CD14-positive monocyte (primary cell): ENCODE data around the gene ABHD12. TPM values are rescaled to one million over a fixed set of nuclear protein-coding genes. Genes with fewer than 3 reads are reported as not detected.
A peak's percentile ranks its signal among the peaks of the same experiment; 100 is the strongest.

ENCODE experiments used
- DNase-seq, 3 donors: peaks; one replicate each; pipeline ENCODE4 v3.0.0-alpha.2; 2011 to 2022
- H2AFZ ChIP-seq: 2 replicates; pipeline ENCODE4 v1.6.0; 2012; ENCODE audit warnings: mild to moderate bottlenecking, low read depth, low read length, inconsistent platforms; ENCODE audit not compliant: insufficient read depth, poor library complexity, severe bottlenecking
- H3K27ac ChIP-seq, 2 donors: 1 replicate in 1 of 2; 2 replicates in 1 of 2; pipeline ENCODE4 v1.5.1; 2012 to 2013; ENCODE audit warnings: low read length in 2 of 2, control low read depth in 1 of 2, inconsistent platforms in 1 of 2, low read depth in 1 of 2, mild to moderate bottlenecking in 1 of 2
- H3K27me3 ChIP-seq, 2 donors: one replicate each; pipeline versions ENCODE4 v1.6.0 to v1.6.1; 2011 to 2013; ENCODE audit warnings: low read length in 2 of 2; ENCODE audit not compliant: control insufficient read depth in 2 of 2, insufficient read depth in 2 of 2
- H3K36me3 ChIP-seq, 2 donors: replicated peaks in 1 of 2; 1 replicate in 1 of 2; 2 replicates in 1 of 2; pipeline versions ENCODE4 v1.5.1 to v1.6.1; 2012 to 2013; ENCODE audit warnings: low read length in 2 of 2, control low read depth in 1 of 2, inconsistent platforms in 1 of 2, mild to moderate bottlenecking in 1 of 2; ENCODE audit not compliant: insufficient read depth in 2 of 2, control insufficient read depth in 1 of 2
- H3K4me1 ChIP-seq, 2 donors: 1 replicate in 1 of 2; 2 replicates in 1 of 2; pipeline versions ENCODE4 v1.5.1 to v1.6.1; 2012 to 2013; ENCODE audit warnings: low read length in 2 of 2, control low read depth in 1 of 2, inconsistent platforms in 1 of 2, mild to moderate bottlenecking in 1 of 2, moderate library complexity in 1 of 2; ENCODE audit not compliant: insufficient read depth in 2 of 2, control insufficient read depth in 1 of 2
- H3K4me2 ChIP-seq: replicated peaks from 2 replicates; pipeline ENCODE3; 2012; ENCODE audit warnings: low read length, moderate library complexity, mild to moderate bottlenecking; ENCODE audit not compliant: poor library complexity, severe bottlenecking; ENCODE audit errors: extremely low read depth
- H3K4me3 ChIP-seq, 3 experiments: fragments of 200-600 bp in 1 of 3; sonication (generic) in 1 of 3; replicated peaks in 1 of 3; 1 replicate in 2 of 3; 2 replicates in 1 of 3; pipeline ENCODE4 v1.5.1; 2011 to 2013; ENCODE audit warnings: low read length in 3 of 3, mild to moderate bottlenecking in 3 of 3, control low read depth in 2 of 3, low read depth in 2 of 3, inconsistent platforms in 1 of 3, moderate library complexity in 1 of 3
- H3K79me2 ChIP-seq: 2 replicates; pipeline ENCODE4 v1.6.0; 2012; ENCODE audit warnings: mild to moderate bottlenecking, control low read depth, inconsistent platforms, low read length, moderate library complexity; ENCODE audit not compliant: insufficient read depth
- H3K9ac ChIP-seq: 2 replicates; pipeline ENCODE4 v1.6.0; 2017; ENCODE audit warnings: low read length, mild to moderate bottlenecking; ENCODE audit not compliant: insufficient read depth, poor library complexity, severe bottlenecking
- H3K9me3 ChIP-seq, 2 donors: replicated peaks in 1 of 2; 1 replicate in 1 of 2; 2 replicates in 1 of 2; pipeline versions ENCODE4 v1.5.1 to v1.6.1; 2012 to 2013; ENCODE audit warnings: low read length in 2 of 2, control low read depth in 1 of 2; ENCODE audit not compliant: control insufficient read depth in 1 of 2, insufficient read depth in 1 of 2
- H4K20me1 ChIP-seq: 2 replicates; pipeline ENCODE4 v1.6.0; 2012; ENCODE audit warnings: mild to moderate bottlenecking, low read length, control low read depth, moderate library complexity; ENCODE audit not compliant: insufficient read depth
- H3K27ac Mint-ChIP-seq, 7 donors: one replicate each; pipeline ENCODE4 v1.8.0; 2020; ENCODE audit warnings: mild to moderate bottlenecking in 7 of 7, mixed read lengths in 7 of 7, moderate library complexity in 6 of 7, inconsistent platforms in 2 of 7
- H3K27me3 Mint-ChIP-seq, 3 donors: one replicate each; pipeline ENCODE4 v1.8.0; 2021 to 2022; ENCODE audit warnings: low read depth in 3 of 3, mild to moderate bottlenecking in 3 of 3, mixed read lengths in 3 of 3, moderate library complexity in 3 of 3, inconsistent platforms in 1 of 3
- H3K36me3 Mint-ChIP-seq, 2 donors: one replicate each; pipeline ENCODE4 v1.8.0; 2020; ENCODE audit warnings: mixed read lengths in 2 of 2, inconsistent platforms in 1 of 2, mild to moderate bottlenecking in 1 of 2
- H3K4me1 Mint-ChIP-seq: one replicate; pipeline ENCODE4 v1.8.0; 2020; ENCODE audit warnings: mild to moderate bottlenecking, mixed read lengths
- H3K4me3 Mint-ChIP-seq, 2 donors: one replicate each; pipeline ENCODE4 v1.8.0; 2020; ENCODE audit warnings: mild to moderate bottlenecking in 2 of 2, mixed read lengths in 2 of 2, moderate library complexity in 1 of 2
- H3K9me3 Mint-ChIP-seq, 7 donors: one replicate each; pipeline ENCODE4 v1.8.0; 2020 to 2022; ENCODE audit warnings: mixed read lengths in 7 of 7, mild to moderate bottlenecking in 6 of 7, moderate library complexity in 6 of 7, inconsistent platforms in 2 of 7
- WGBS: methylation state at CpG from one replicate; pipeline ENCODE4 v1.1.5; 2013; ENCODE audit warnings: missing lambda C conversion rate; ENCODE audit not compliant: insufficient coverage; 5-methylcytosine and 5-hydroxymethylcytosine counted together
- intact Hi-C, 2 donors: fragments of 100-400 bp; cut with micrococcal nuclease; formaldehyde crosslinking; loops; one replicate each; pipeline versions ENCODE4 v1.15.0 to v1.15.1; 2023
- polyA plus RNA-seq, 3 donors: library from polyadenylated mRNA; depleted of rRNA in 1 of 3; unstranded in 2 of 3; stranded (reverse) in 1 of 3; fragments of 300-500 nt in 2 of 3; fragments of >200 nt in 1 of 3; fragmentation: Illumina TruSeq in 2 of 3; gene quantifications; 1 replicate in 2 of 3; 2 replicates in 1 of 3; pipeline ENCODE4 v1.2.3, GENCODE V29; 2012 to 2021
- TF ChIP-seq, protein P1 (sequence below): fragments of 200-600 bp; IDR thresholded peaks from one replicate; pipeline ENCODE4 v1.8.0; 2022; ENCODE audit warnings: antibody characterized with exemption, mild to moderate bottlenecking

ABHD12 gene
- polyA plus RNA-seq, 3 donors: 20.3 to 34.5 (median 32.1) TPM

DNA sequence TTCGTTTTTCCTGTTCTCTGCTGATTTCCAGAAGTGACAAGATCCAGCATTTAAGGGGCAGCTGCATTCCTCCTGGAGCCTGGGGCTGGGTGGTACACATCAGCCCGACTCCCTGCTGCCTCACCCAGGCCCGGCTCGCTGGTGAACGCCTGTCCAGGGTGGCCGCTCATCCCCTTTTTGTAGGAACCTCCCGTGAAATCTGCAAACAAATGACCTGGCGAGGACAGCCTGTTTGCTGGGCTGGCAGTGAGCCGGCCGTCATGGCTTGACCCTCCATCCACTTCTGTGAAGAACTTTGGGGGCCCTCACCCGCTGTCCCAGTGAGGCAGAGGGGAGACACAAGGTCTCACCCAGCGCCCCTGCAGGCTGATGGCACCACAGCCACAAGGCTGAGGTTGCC is 103.7 kb downstream of the ABHD12 start:
- intact Hi-C loops: no loop called here
- DNase-seq: no peak

DNA sequence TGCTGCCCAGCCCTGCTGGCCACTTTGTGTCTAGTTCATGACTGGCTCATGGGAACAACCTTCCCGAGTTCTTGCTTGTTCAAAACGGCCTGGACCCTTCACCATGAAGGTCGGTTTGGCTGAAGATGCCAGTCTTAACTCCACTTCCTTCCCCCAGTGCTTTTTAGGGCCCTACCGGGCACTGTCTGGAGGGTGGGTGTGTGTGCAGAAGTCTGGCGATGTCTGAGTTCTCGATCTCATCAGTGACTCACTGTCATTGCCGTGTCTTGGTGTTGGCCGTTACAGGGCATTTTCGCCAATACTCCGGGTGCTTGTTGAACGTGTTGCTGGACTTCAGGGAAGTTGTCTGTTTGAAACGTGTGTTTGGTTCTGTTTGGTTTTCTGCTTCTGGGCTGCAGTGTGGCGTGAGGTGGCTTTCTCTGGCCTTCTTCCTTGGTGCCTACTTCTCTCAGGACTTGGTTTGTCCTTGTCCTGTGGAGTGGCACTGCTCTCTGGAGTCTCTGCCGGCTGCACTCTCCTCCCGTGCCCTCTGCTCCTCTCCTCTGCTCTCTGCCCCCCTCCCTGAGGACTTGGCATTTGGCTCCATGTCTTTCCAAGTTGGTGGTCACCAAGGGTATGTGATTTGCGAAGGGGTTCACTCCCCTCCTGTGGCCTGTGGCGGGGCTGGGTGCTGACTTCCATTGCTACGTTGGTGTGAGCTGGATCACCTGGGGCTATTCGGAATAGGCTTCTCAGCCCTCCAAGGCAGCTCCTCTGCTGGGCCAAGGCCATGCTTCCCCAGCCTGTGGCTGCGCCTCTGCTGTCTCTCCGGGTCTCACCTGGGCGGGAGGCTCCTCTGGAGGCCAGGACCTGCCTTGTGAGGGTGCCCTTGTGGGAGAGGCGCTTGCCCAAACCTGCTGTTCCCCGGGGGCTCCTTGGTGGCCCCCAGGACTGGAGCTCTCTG is 104.5 kb downstream of the ABHD12 start:
- no peak for DNase-seq
- Histone ChIP-seq H3K36me3 (peaks cover 95 to 100% of the 10 kb centered on the region in 2 donors), H3K4me2 (no peak overlapping the region), H3K9ac (no peak overlapping the region), H2AFZ (no peak overlapping the region), H3K79me2 (no peaks in the 10 kb centered on the region), H3K4me1 (no peaks in the 10 kb centered on the region), H3K4me3 (no peak overlapping the region), H3K27ac (no peak overlapping the region), H4K20me1 (no peaks in the 10 kb centered on the region), H3K9me3 (no peaks in the 10 kb centered on the region), H3K27me3 (no peaks in the 10 kb centered on the region)
- WGBS: 97% methylated on average over 21 of the region's 24 CpGs
- intact Hi-C loops: no loop called here
- H3K4me1 Mint-ChIP-seq: no peaks in the 10 kb centered on the region
- H3K4me3 Mint-ChIP-seq: no peak overlapping the region
- TF ChIP-seq, protein P1, sequence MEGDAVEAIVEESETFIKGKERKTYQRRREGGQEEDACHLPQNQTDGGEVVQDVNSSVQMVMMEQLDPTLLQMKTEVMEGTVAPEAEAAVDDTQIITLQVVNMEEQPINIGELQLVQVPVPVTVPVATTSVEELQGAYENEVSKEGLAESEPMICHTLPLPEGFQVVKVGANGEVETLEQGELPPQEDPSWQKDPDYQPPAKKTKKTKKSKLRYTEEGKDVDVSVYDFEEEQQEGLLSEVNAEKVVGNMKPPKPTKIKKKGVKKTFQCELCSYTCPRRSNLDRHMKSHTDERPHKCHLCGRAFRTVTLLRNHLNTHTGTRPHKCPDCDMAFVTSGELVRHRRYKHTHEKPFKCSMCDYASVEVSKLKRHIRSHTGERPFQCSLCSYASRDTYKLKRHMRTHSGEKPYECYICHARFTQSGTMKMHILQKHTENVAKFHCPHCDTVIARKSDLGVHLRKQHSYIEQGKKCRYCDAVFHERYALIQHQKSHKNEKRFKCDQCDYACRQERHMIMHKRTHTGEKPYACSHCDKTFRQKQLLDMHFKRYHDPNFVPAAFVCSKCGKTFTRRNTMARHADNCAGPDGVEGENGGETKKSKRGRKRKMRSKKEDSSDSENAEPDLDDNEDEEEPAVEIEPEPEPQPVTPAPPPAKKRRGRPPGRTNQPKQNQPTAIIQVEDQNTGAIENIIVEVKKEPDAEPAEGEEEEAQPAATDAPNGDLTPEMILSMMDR: no peak
- peak overlapping the region in 3 of 7 donors; percentile 6 to 63 (median 23) for H3K27ac Mint-ChIP-seq
- peaks cover 79 to 93% of the 10 kb centered on the region in 2 donors for H3K36me3 Mint-ChIP-seq
- H3K27me3 Mint-ChIP-seq: no peaks in the 10 kb centered on the region
- H3K9me3 Mint-ChIP-seq: peaks cover 0 to 2% (median 0%) of the 10 kb centered on the region in 7 donors

More for the DNA sequence above, 103.7 kb downstream of the ABHD12 start:
- Mint-ChIP-seq H3K27me3 (no peaks in the 10 kb centered on the region), H3K36me3 (peaks cover 82 to 95% of the 10 kb centered on the region in 2 donors), H3K4me1 (no peaks in the 10 kb centered on the region), H3K27ac (peak overlapping the region in 2 of 7 donors; percentile 26 to 63), H3K4me3 (no peak overlapping the region), H3K9me3 (peaks cover 0 to 2% (median 0%) of the 10 kb centered on the region in 7 donors)
- Histone ChIP-seq H3K9me3 (no peaks in the 10 kb centered on the region), H4K20me1 (no peaks in the 10 kb centered on the region), H3K27me3 (no peaks in the 10 kb centered on the region), H3K4me2 (no peak overlapping the region), H3K4me3 (no peak overlapping the region), H3K9ac (no peak overlapping the region), H2AFZ (no peak overlapping the region), H3K27ac (no peak overlapping the region), H3K36me3 (peaks cover 95 to 100% of the 10 kb centered on the region in 2 donors), H3K4me1 (no peaks in the 10 kb centered on the region), H3K79me2 (no peaks in the 10 kb centered on the region)
- TF ChIP-seq, protein P1: no peak
- 97% methylated on average over 10 of the region's 12 CpGs for WGBS
